Measurements from ENCODE around the gene NGEF.
"Not testable (repeated sequence)": the region's sequence is repeated elsewhere in the genome, so short reads cannot be mapped to it uniquely, and the experiment has no call there.

The NGEF gene

GRCh38 chr2:232870766-232871371 lies 142.2 kb downstream of the NGEF start:
- DNase-seq (ENCODE audit: low read depth) = no peak

- DNase-seq (ENCODE audit: low read depth) = no peak
These were observed 142.9 kb downstream of the NGEF start, which contains the start of gene SNORC for GRCh38 chr2:232870018-232870765. TSS of gene SNORC (plus strand) at chr2:232870264. CDS start at chr2:232870342, 78 bp downstream.

- no peak for DNase-seq (ENCODE audit: low read depth)
These were observed 143.7 kb downstream of the NGEF start for GRCh38 chr2:232869138-232870017.

GRCh38 chr2:232866104-232866503 lies 147.0 kb downstream of the NGEF start:
- DNase-seq (ENCODE audit: low read depth) = no peak

- DNase-seq (ENCODE audit: low read depth) = no peak
These were observed 147.9 kb downstream of the NGEF start for GRCh38 chr2:232865165-232865564.

GRCh38 chr2:232863996-232864395 lies 149.1 kb downstream of the NGEF start:
- no peak for DNase-seq (ENCODE audit: low read depth)

- no peak for DNase-seq (ENCODE audit: low read depth)
These were observed 151.7 kb downstream of the NGEF start for GRCh38 chr2:232861353-232861752.

- no peak for DNase-seq (ENCODE audit: low read depth)
These were observed 152.3 kb downstream of the NGEF start for GRCh38 chr2:232860593-232861241.

GRCh38 chr2:232859385-232859916 lies 153.6 kb downstream of the NGEF start:
- no peak for DNase-seq (ENCODE audit: low read depth)

- DNase-seq (ENCODE audit: low read depth) = no peak
These were observed 155.9 kb downstream of the NGEF start for GRCh38 chr2:232857158-232857563.

- no peak for DNase-seq (ENCODE audit: low read depth)
These were observed 159.0 kb downstream of the NGEF start for GRCh38 chr2:232854082-232854481.

GRCh38 chr2:232852676-232853075 lies 160.4 kb downstream of the NGEF start:
- no peak for DNase-seq (ENCODE audit: low read depth)

GRCh38 chr2:232852081-232852480 lies 161.0 kb downstream of the NGEF start:
- DNase-seq (ENCODE audit: low read depth) = not testable (repeated sequence)

GRCh38 chr2:232850039-232850438 lies 163.0 kb downstream of the NGEF start:
- DNase-seq (ENCODE audit: low read depth) = no peak

- no peak for DNase-seq (ENCODE audit: low read depth)
These were observed 167.0 kb downstream of the NGEF start for GRCh38 chr2:232846055-232846454.

GRCh38 chr2:232843834-232844233 lies 169.2 kb downstream of the NGEF start:
- no peak for DNase-seq (ENCODE audit: low read depth)

GRCh38 chr2:232842689-232843088 lies 170.4 kb downstream of the NGEF start:
- DNase-seq (ENCODE audit: low read depth) = no peak

GRCh38 chr2:232839411-232840079 lies 173.5 kb downstream of the NGEF start:
- no peak for DNase-seq (ENCODE audit: low read depth)

GRCh38 chr2:232838406-232838874 lies 174.6 kb downstream of the NGEF start:
- DNase-seq (ENCODE audit: low read depth) = peak; percentile 35

GRCh38 chr2:232836934-232837333 lies 176.1 kb downstream of the NGEF start:
- no peak for DNase-seq (ENCODE audit: low read depth)

GRCh38 chr2:232835687-232836208 lies 177.3 kb downstream of the NGEF start:
- DNase-seq (ENCODE audit: low read depth) = no peak

Measured in stimulated activated CD8-positive, alpha-beta memory T cell treated with anti-CD3 and anti-CD28 coated beads, Interleukin-7, amount 100 ng/mL, for 24 hours (primary cell).